Fibroblast of skin of left biceps (primary cell): Measurements from ENCODE around the gene KLK1.

ENCODE experiments used
- DNase-seq, 2 experiments: peaks; one replicate each; pipeline ENCODE4 v3.0.0-alpha.2; 2013; ENCODE audit warnings: low read depth in 2 of 2

Gene KLK1

GRCh38 chr19:50823389-50824042 lies at the start of gene KLK1:
Gene KLK1 (minus strand): TSS chr19:50823787. CDS start chr19:50823748, 39 bp downstream.
- DNase-seq = no peak

- no peak for DNase-seq
These were observed 49.5 kb upstream of the KLK1 start, which contains the start of gene KLK2 for GRCh38 chr19:50873056-50873455. Gene KLK2 (plus strand): TSS chr19:50873439. CDS start chr19:50873474, 35 bp downstream.

DNA sequence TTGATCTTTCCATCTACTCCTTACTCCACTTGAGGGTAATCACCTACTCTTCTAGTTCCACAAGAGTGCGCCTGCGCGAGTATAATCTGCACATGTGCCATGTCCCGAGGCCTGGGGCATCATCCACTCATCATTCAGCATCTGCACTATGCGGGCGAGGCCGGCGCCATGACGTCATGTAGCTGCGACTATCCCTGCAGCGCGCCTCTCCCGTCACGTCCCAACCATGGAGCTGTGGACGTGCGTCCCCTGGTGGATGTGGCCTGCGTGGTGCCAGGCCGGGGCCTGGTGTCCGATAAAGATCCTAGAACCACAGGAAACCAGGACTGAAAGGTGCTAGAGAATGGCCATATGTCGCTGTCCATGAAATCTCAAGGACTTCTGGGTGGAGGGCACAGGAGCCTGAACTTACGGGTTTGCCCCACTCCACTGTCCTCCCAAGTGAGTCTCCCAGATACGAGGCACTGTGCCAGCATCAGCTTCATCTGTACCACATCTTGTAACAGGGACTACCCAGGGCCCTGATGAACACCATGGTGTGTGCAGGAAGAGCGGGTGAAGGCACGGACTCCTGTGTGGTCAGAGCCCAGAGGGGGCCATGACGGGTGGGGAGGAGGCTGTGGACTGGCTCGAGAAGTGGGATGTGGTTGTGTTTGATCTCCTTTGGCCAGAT lies 47.0 kb upstream of the KLK1 start:
- no peak for DNase-seq

GRCh38 chr19:50869479-50869878 lies 45.9 kb upstream of the KLK1 start:
- DNase-seq = no peak

DNA sequence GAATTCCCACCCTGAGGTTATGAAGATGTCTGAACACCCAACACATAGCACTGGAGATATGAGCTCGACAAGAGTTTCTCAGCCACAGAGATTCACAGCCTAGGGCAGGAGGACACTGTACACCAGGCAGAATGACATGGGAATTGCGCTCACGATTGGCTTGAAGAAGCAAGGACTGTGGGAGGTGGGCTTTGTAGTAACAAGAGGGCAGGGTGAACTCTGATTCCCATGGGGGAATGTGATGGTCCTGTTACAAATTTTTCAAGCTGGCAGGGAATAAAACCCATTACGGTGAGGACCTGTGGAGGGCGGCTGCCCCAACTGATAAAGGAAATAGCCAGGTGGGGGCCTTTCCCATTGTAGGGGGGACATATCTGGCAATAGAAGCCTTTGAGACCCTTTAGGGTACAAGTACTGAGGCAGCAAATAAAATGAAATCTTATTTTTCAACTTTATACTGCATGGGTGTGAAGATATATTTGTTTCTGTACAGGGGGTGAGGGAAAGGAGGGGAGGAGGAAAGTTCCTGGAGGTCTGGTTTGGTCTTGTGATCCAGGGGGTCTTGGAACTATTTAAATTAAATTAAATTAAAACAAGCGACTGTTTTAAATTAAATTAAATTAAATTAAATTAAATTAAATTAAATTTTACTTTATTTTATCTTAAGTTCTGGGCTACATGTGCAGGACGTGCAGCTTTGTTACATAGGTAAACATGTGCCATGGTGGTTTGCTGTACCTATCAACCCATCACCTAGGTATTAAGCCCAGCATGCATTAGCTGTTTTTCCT lies 38.1 kb upstream of the KLK1 start:
- DNase-seq = no peak

DNA sequence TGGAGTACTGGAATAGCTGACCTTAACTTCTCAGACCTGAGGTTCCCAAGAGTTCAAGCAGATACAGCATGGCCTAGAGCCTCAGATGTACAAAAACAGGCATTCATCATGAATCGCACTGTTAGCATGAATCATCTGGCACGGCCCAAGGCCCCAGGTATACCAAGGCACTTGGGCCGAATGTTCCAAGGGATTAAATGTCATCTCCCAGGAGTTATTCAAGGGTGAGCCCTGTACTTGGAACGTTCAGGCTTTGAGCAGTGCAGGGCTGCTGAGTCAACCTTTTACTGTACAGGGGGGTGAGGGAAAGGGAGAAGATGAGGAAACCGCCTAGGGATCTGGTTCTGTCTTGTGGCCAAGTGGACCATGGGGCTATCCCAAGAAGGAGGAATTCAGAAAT lies 37.4 kb upstream of the KLK1 start:
- no peak for DNase-seq

- no peak for DNase-seq
These were observed 36.3 kb upstream of the KLK1 start for GRCh38 chr19:50859849-50860248.

DNA sequence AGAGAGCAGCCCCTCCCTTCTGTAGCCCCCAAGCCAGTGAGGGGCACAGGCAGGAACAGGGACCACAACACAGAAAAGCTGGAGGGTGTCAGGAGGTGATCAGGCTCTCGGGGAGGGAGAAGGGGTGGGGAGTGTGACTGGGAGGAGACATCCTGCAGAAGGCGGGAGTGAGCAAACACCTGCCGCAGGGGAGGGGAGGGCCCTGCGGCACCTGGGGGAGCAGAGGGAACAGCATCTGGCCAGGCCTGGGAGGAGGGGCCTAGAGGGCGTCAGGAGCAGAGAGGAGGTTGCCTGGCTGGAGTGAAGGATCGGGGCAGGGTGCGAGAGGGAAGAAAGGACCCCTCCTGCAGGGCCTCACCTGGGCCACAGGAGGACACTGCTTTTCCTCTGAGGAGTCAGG lies 35.3 kb upstream of the KLK1 start:
- DNase-seq = no peak

GRCh38 chr19:50857366-50857765 lies 33.8 kb upstream of the KLK1 start:
- DNase-seq = no peak

DNA sequence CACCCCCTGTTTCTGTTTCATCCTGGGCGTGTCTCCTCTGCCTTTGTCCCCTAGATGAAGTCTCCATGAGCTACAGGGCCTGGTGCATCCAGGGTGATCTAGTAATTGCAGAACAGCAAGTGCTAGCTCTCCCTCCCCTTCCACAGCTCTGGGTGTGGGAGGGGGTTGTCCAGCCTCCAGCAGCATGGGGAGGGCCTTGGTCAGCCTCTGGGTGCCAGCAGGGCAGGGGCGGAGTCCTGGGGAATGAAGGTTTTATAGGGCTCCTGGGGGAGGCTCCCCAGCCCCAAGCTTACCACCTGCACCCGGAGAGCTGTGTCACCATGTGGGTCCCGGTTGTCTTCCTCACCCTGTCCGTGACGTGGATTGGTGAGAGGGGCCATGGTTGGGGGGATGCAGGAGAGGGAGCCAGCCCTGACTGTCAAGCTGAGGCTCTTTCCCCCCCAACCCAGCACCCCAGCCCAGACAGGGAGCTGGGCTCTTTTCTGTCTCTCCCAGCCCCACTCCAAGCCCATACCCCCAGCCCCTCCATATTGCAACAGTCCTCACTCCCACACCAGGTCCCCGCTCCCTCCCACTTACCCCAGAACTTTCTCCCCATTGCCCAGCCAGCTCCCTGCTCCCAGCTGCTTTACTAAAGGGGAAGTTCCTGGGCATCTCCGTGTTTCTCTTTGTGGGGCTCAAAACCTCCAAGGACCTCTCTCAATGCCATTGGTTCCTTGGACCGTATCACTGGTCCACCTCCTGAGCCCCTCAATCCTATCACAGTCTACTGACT lies 31.2 kb upstream of the KLK1 start, which contains the start of gene KLK3:
Gene KLK3 (plus strand): TSS at position 280 of the 775 bp plus-strand sequence. CDS start 41 bp downstream, at position 321.
- DNase-seq = no peak

DNA sequence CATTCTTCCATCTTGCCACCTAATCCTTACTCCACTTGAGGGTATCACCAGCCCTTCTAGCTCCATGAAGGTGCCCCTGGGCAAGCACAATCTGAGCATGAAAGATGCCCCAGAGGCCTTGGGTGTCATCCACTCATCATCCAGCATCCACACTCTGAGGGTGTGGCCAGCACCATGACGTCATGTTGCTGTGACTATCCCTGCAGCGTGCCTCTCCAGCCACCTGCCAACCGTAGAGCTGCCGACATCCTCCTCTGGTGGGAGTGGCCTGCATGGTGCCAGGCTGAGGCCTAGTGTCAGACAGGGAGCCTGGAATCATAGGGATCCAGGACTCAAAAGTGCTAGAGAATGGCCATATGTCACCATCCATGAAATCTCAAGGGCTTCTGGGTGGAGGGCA lies 28.0 kb upstream of the KLK1 start:
- DNase-seq = no peak

DNA sequence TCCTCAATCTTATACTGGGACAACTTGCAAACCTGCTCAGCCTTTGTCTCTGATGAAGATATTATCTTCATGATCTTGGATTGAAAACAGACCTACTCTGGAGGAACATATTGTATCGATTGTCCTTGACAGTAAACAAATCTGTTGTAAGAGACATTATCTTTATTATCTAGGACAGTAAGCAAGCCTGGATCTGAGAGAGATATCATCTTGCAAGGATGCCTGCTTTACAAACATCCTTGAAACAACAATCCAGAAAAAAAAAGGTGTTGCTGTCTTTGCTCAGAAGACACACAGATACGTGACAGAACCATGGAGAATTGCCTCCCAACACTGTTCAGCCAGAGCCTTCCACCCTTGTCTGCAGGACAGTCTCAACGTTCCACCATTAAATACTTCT lies 27.2 kb upstream of the KLK1 start:
- DNase-seq = no peak

GRCh38 chr19:50844296-50844935 lies 20.8 kb upstream of the KLK1 start:
- no peak for DNase-seq

- no peak for DNase-seq
These were observed 20.2 kb upstream of the KLK1 start for GRCh38 chr19:50843701-50844221.

- no peak for DNase-seq
These were observed 19.6 kb upstream of the KLK1 start for GRCh38 chr19:50843205-50843604.

DNA sequence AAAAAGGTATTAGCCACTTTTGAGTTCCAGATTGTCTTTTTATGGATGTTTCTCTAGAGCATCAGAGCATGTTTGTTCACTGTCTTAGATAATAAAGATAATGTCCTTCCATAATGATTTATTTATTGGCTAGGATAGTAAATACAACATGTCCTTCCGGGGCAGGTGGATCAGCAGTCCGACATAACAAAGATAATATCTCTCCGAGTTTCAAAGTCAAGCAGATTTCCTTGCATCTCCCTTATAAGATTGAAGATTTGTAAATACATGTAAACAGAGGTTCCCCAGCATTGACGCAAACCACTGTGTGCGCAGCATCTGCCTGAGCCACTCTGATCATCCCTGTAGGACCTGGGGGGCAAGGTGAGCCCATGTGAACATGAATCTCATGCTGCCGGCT lies 18.5 kb upstream of the KLK1 start:
- no peak for DNase-seq

DNA sequence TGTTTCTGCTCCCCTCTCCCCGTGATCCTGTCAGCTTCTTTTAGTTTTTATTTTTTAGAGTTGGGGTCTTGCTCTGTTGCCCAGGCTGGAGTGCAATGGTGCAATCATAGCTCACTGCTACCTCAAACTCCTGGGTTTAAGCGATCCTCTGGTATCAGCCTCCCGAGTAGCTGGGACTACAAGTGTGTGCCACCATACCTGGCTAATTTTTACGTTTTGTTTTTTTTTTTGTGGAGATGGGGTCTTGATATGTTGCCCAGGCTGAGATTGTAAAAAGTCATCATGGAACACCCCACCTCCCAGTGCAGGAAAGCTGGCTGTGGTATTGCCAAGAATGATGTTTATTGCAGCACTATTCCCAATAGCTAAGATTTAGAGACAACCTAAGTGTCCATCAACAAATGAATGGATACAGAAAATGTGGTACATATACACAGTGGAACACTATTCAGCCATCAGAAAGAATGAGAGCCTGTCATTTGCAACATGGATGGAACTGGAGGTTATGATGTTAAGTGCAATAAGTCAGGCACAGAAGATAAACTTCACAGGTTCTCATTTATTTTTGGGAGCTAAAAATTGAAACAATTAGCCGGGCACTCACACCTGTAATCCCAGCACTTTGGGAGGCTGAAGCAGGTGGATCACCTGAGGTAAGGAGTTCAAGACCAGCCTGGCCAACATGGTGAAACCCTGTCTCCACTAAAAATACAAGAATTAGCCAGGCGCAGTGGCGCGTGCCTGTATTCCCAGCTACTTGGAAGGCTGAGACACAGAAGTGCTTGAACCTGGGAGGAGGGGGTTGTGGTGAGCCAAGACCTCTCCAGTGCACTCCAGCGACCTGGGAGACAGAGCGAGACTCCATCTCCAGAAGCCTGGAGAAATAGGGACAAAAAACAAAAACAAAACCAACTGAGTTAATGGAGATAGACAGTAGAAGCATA lies 16.4 kb upstream of the KLK1 start:
- DNase-seq = no peak

GRCh38 chr19:50838239-50838638 lies 14.7 kb upstream of the KLK1 start:
- no peak for DNase-seq

- no peak for DNase-seq
These were observed 13.7 kb upstream of the KLK1 start for GRCh38 chr19:50837300-50837699.
